GM12878 (cell line): ENCODE measurements around the gene EIF2B4. TPM values are rescaled to one million over a fixed set of nuclear protein-coding genes. Genes with fewer than 3 reads are reported as not detected.

Experiments used
- CHD4 ChIP-seq: fragments of 200-600 bp; sonication (generic); IDR thresholded peaks from 2 replicates; pipeline ENCODE4 v1.6.1; 2016; ENCODE audit warnings: mild to moderate bottlenecking
- CTCF ChIP-seq, 3 experiments: IDR thresholded peaks in 2 of 3; conservative IDR thresholded peaks in 1 of 3; 2 replicates each; pipeline ENCODE4 v1.5.1; 2011; ENCODE audit warnings: low read depth in 3 of 3, low read length in 3 of 3, mild to moderate bottlenecking in 3 of 3, control low read depth in 2 of 3, moderate library complexity in 2 of 3, inconsistent platforms in 1 of 3, mixed read lengths in 1 of 3; ENCODE audit not compliant: control insufficient read depth in 2 of 3, insufficient read depth in 1 of 3; ENCODE audit errors: extremely low read depth in 1 of 3
- EED ChIP-seq: sonication (generic); IDR thresholded peaks from 2 replicates; pipeline ENCODE4 v1.6.1; 2016; ENCODE audit warnings: antibody characterized with exemption, low read depth
- ELK1 ChIP-seq: IDR thresholded peaks from 2 replicates; pipeline ENCODE4 v1.6.1; 2012; ENCODE audit warnings: low read depth, low read length, improper control_type of control experiment
- ESRRA ChIP-seq: IDR thresholded peaks from 2 replicates; pipeline ENCODE4 v1.6.1; 2012; ENCODE audit warnings: mild to moderate bottlenecking, low read length, improper control_type of control experiment
- HDGF ChIP-seq: fragments of 450-650 bp; IDR thresholded peaks from 2 replicates; pipeline ENCODE4 v1.6.1; 2016; ENCODE audit warnings: antibody characterized with exemption
- IRF3 ChIP-seq: fragments of 450-650 bp; IDR thresholded peaks from 2 replicates; pipeline ENCODE4 v1.6.1; 2014; ENCODE audit warnings: mild to moderate bottlenecking
- MEF2B ChIP-seq: fragments of 450-650 bp; IDR thresholded peaks from 2 replicates; pipeline ENCODE4 v1.6.1; 2018; ENCODE audit warnings: mild to moderate bottlenecking, moderate library complexity; ENCODE audit not compliant: partially characterized antibody, poor library complexity, severe bottlenecking
- MTA2 ChIP-seq: fragments of 450-650 bp; IDR thresholded peaks from 2 replicates; pipeline ENCODE4 v1.6.1; 2016; ENCODE audit warnings: low read depth, mild to moderate bottlenecking, moderate library complexity
- NFYB ChIP-seq: IDR thresholded peaks from 2 replicates; pipeline ENCODE4 v1.6.1; 2011; ENCODE audit warnings: low read depth, mild to moderate bottlenecking, low read length, improper control_type of control experiment, moderate library complexity; ENCODE audit not compliant: insufficient read depth
- NRF1 ChIP-seq: conservative IDR thresholded peaks from 2 replicates; pipeline ENCODE4 v1.6.1; 2011; ENCODE audit warnings: mild to moderate bottlenecking, low read depth, low read length, improper control_type of control experiment
- PBX3 ChIP-seq: IDR thresholded peaks from 2 replicates; pipeline ENCODE4 v1.6.1; 2011; ENCODE audit warnings: mild to moderate bottlenecking, low read depth, low read length, moderate library complexity; ENCODE audit not compliant: insufficient replicate concordance
- POLR2AphosphoS2 ChIP-seq: IDR thresholded peaks from 2 replicates; pipeline ENCODE4 v1.6.1; 2011; ENCODE audit warnings: low read depth, mild to moderate bottlenecking, low read length, improper control_type of control experiment, moderate library complexity
- SPI1 ChIP-seq: IDR thresholded peaks from 2 replicates; pipeline ENCODE4 v1.6.1; 2011; ENCODE audit warnings: low read depth, mild to moderate bottlenecking, low read length, moderate library complexity, borderline replicate concordance; ENCODE audit not compliant: insufficient read depth
- SREBF2 ChIP-seq: IDR thresholded peaks from 2 replicates; pipeline ENCODE4 v1.6.1; 2012; ENCODE audit warnings: mild to moderate bottlenecking, low read length
- TBL1XR1 ChIP-seq: IDR thresholded peaks from 2 replicates; pipeline ENCODE4 v1.6.1; 2012; ENCODE audit warnings: low read depth, low read length, improper control_type of control experiment
- ZBTB40 ChIP-seq: fragments of 450-650 bp; IDR thresholded peaks from 2 replicates; pipeline ENCODE4 v1.6.1; 2016; ENCODE audit warnings: mild to moderate bottlenecking, moderate library complexity, borderline replicate concordance
- ZNF24 ChIP-seq: fragments of 450-650 bp; IDR thresholded peaks from 2 replicates; pipeline ENCODE4 v1.6.1; 2017; ENCODE audit warnings: antibody characterized with exemption, mild to moderate bottlenecking
- polyA plus RNA-seq, 11 experiments: library from polyadenylated mRNA; depleted of rRNA in 4 of 11; unstranded in 6 of 11; stranded (reverse) in 5 of 11; fragments of >200 nt; fragmentation: Nextera tagmentation in 4 of 11; fragmentation: Illumina TruSeq in 1 of 11; extraction: Ambion mirVana in 4 of 11; extraction: Trizol in 1 of 11; gene quantifications; 1 replicate in 1 of 11; 2 replicates in 10 of 11; pipeline versions ENCODE4 v1.2.1 to v1.2.3, GENCODE V29; 2011 to 2016; ENCODE audit warnings: inconsistent platforms in 2 of 11, missing spikeins in 2 of 11, low read depth in 1 of 11
- total RNA-seq, 4 experiments: library from RNA; depleted of rRNA in 3 of 4; stranded (reverse); fragments of >200 nt in 3 of 4; fragmentation: Illumina TruSeq in 1 of 4; extraction: Trizol in 1 of 4; gene quantifications; 2 replicates each; pipeline versions ENCODE4 v1.2.1 to v1.2.3, GENCODE V29; 2013 to 2021

The EIF2B4 gene
- total and polyA plus RNA-seq, 10 of the 15 experiments (the other 5 are each of a cell fraction or from before 2014, with no cell fraction given), result 13.4 to 53.9 (median 27.5) TPM

- no peak for TF ChIP-seq SPI1
- peak; percentile 75 for TF ChIP-seq ELK1
- TF ChIP-seq ZBTB40, result peak; percentile 78; the same call in 1 of the 2 replicates
- TF ChIP-seq POLR2AphosphoS2, result peak; percentile 53; the same call in 1 of the 2 replicates
- no peak for TF ChIP-seq CTCF (IDR thresholded peaks at IDR 0.05 in 2 of 3, conservative IDR thresholded peaks at IDR 0.05 in 1 of 3; ENCODE audit: control insufficient read depth in 2 of 3, extremely low read depth in 1 of 3, insufficient read depth in 1 of 3, low read depth in 3 of 3, low read length in 3 of 3)
- no peak for TF ChIP-seq CHD4
- no peak for TF ChIP-seq TBL1XR1
- TF ChIP-seq NRF1, result peak; percentile 51
- TF ChIP-seq HDGF, result no peak
- TF ChIP-seq MEF2B, result peak; percentile 74
- TF ChIP-seq ZNF24, result no peak
- no peak for TF ChIP-seq ESRRA
- no peak for TF ChIP-seq MTA2
- peak; percentile 65; the same call in 1 of the 2 replicates for TF ChIP-seq EED
- TF ChIP-seq NFYB, result 0 out of 2 replicates have a peak, but pooled peaks have one; percentile 20
- TF ChIP-seq PBX3, result no peak
- TF ChIP-seq SREBF2, result no peak
- TF ChIP-seq IRF3, result no peak
These were observed 13.6 kb downstream of the EIF2B4 start, which contains the start of gene GTF3C2 (continued) for GRCh38 chr2:27356382-27357181.
